Dendritic cell treated with granulocyte-macrophage colony-stimulating factor and Interleukin-4, amounts not matched to agents 40 ng/mL and 50 ng/mL, for 4 days (primary cell): ENCODE data around the gene LEFTY1.
"Not testable (repeated sequence)": the region's sequence is repeated elsewhere in the genome, so short reads cannot be mapped to it uniquely, and the experiment has no call there.

Experiments
- H3K27ac Mint-ChIP-seq: one replicate; pipeline ENCODE4 v1.8.0; 2022; ENCODE audit warnings: mild to moderate bottlenecking, mixed read lengths
- H3K27me3 Mint-ChIP-seq: one replicate; pipeline ENCODE4 v1.8.0; 2022; ENCODE audit warnings: mild to moderate bottlenecking, mixed read lengths
- H3K36me3 Mint-ChIP-seq: one replicate; pipeline ENCODE4 v1.8.0; 2022; ENCODE audit warnings: low read depth, mixed read lengths
- H3K4me1 Mint-ChIP-seq: one replicate; pipeline ENCODE4 v1.8.0; 2022; ENCODE audit warnings: low read depth, mixed read lengths
- H3K4me3 Mint-ChIP-seq: one replicate; pipeline ENCODE4 v1.8.0; 2022; ENCODE audit warnings: mild to moderate bottlenecking, moderate library complexity, mixed read lengths
- H3K9me3 Mint-ChIP-seq: one replicate; pipeline ENCODE4 v1.8.0; 2022; ENCODE audit warnings: mixed read lengths
- intact Hi-C: fragments of 100-400 bp; cut with micrococcal nuclease; formaldehyde crosslinking; loops from one replicate; pipeline ENCODE4 v1.15.0; 2022

Gene LEFTY1

DNA sequence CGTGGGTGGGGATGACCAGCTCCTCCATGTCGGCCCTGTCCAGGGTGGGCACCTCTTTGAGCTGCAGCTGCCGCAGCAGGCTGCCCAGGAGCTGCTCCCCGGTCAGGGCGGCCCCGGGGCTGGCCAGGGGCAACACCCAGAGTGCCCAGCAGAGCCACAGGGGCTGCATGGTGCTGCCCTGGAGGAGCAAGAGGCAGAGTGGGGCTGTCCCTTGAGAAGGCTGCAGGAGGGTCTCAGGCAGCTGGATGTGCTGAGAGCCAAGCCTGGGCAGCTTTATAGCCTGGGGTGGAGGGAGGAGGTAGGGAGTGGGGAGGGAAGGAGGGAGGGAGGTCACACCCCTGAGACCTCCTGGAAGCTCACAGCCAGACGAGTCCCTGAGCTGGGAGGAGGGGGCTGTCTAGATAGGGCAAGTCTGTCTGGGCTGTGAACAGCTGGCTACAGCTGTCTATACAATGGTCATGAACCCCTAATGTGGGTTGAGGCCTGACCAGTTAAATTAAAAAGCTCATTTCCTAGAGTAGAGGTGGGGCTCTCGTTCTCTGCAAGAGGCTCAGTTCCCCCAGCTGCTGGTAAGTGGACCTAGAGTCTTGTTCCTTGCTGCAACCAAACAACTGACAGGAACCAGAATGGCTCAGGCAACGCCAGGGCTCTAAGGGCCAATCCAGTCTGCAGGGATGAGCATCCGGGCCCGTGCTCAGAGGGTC is at the start of gene LEFTY1:
LEFTY1 (minus strand) TSS at position 249 of the 704 bp plus-strand sequence; CDS start at position 169, 80 bp downstream.
- no peak within 1 kb of the TSS for H3K4me3 Mint-ChIP-seq
- no peaks in the 10 kb centered on the region for H3K9me3 Mint-ChIP-seq
- no peaks in the 10 kb centered on the region for H3K4me1 Mint-ChIP-seq
- peaks cover 12% of the 10 kb centered on the region for H3K27me3 Mint-ChIP-seq
- H3K36me3 Mint-ChIP-seq, result no peaks in the 10 kb centered on the region
- intact Hi-C loops, result loop anchor here (10.0 kb wide), 1 partner anchor 114 kb away; the partner anchor contains the start of gene SRP9
- no peak within 1 kb of the TSS for H3K27ac Mint-ChIP-seq

DNA sequence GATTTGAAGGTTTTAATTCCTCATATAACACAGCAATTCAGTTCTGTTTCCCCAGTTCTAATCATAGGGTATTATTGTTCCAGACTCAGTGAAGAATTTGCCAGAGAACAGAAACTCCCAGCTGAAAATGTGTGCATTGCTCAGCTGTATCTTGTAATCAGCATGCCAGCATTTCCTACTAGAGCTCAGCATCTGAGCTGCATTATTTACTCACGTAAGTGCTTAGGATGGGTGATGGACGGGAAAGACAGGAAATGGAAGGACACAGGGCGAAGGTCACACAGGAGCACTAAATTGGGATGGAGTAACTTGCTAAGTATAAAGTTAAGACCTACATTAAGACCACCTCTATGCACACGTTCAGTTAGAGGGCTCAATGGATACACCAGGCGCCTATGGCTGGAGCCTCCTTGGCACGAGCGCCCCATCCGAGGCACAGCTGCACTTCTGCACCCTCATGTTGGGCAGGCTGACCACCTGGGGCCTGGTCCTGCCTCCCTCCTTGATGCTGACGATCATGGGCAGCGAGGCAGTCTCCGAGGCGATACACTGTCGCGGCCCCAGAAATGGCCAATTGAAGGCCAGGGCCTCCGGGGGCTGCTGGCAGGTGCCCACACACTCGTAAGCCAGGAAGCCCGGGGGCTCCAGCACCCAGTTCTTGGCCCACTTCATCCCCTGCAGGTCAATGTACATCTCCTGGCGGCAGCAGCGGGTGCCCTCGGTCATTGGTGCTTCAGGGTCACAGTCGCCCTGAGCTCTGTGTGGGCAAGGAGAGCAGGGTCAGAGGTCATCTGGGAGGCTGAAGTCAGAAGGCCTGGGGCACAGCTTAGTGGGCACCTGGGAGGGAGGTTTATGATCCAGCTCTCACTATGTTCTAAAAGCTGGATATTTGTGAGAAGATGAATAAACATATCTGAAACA is 48.4 kb upstream of the LEFTY1 start:
- intact Hi-C loops, result no loop called here
- Mint-ChIP-seq H3K27ac (no peak overlapping the region), H3K4me1 (no peaks in the 10 kb centered on the region), H3K9me3 (no peaks in the 10 kb centered on the region), H3K27me3 (peaks cover 8% of the 10 kb centered on the region), H3K4me3 (no peak overlapping the region), H3K36me3 (no peaks in the 10 kb centered on the region)

- H3K4me3 Mint-ChIP-seq, result no peak overlapping the region
- H3K9me3 Mint-ChIP-seq, result no peaks in the 10 kb centered on the region
- H3K4me1 Mint-ChIP-seq, result no peaks in the 10 kb centered on the region
- H3K27me3 Mint-ChIP-seq, result peaks cover 8% of the 10 kb centered on the region
- intact Hi-C loops, result no loop called here
- no peak overlapping the region for H3K27ac Mint-ChIP-seq
- H3K36me3 Mint-ChIP-seq, result no peaks in the 10 kb centered on the region
Observed at GRCh38 chr1:225936523-225936922, 47.6 kb upstream of the LEFTY1 start.

DNA sequence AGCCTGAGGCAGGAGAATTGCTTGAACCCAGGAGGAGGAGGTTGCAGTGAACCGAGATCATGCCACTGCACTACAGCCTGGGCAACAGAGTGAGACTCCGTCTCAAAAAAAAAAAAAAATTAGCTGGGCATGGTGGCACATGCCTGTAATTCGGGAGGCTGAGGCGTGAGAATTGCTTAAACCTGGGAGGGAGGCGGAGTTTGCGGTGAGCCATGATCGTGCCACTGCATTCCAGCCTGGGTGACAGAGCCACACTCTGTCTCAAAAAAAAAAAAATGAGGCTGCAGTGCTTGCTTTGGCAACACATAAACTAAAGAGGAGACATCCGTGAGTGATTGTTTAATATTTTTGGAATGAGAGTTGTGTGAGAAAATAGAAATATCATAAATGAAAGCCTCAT is 47.1 kb upstream of the LEFTY1 start:
- H3K9me3 Mint-ChIP-seq, H3K27ac Mint-ChIP-seq, H3K4me1 Mint-ChIP-seq, H3K4me3 Mint-ChIP-seq, intact Hi-C loops, H3K27me3 Mint-ChIP-seq, H3K36me3 Mint-ChIP-seq: not testable (repeated sequence)

DNA sequence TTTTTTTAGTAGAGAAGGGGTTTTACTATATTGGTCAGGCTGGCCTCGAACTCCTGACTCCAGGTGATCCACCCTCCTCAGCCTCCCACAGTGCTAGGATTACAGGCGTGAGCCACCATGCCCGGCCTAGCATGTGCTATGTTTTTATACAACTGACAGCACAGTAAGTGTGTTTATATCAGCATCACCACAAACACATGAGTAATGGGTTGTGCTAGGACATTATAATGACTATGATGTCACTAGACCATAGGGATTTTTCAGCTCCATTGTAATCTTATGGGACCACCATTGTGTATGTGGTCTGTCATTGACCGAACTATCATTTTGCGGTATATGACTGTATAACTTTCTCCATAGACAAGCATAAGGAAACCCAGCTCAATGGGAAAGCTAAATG is 45.8 kb upstream of the LEFTY1 start:
- Mint-ChIP-seq H3K36me3 (no peaks in the 10 kb centered on the region), H3K4me1 (no peaks in the 10 kb centered on the region), H3K27me3 (peaks cover 5% of the 10 kb centered on the region), H3K9me3 (no peaks in the 10 kb centered on the region), H3K4me3 (no peak overlapping the region), H3K27ac (no peak overlapping the region)
- intact Hi-C loops, result no loop called here

DNA sequence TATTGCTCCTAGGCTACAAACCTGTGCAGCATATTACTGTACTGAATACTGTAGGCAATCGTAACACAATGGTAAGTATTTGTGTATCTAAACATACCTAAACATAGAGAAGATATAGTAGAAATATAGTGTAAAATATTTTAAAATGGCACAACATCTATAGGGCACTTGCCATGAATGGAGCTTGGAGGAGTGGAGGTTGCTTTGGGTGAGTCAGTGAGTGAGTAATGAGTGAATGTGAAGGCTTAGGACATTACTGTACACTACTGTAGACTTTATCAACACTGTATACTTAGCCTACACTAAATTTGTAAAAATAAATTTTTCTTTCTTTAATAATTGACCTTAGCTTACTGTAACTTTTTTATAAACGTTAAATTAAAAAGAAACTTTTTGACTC is 44.1 kb upstream of the LEFTY1 start:
- intact Hi-C loops, result no loop called here
- H3K27me3 Mint-ChIP-seq, result no peaks in the 10 kb centered on the region
- no peaks in the 10 kb centered on the region for H3K4me1 Mint-ChIP-seq
- no peaks in the 10 kb centered on the region for H3K9me3 Mint-ChIP-seq
- H3K36me3 Mint-ChIP-seq, result no peaks in the 10 kb centered on the region
- H3K27ac Mint-ChIP-seq, result no peak overlapping the region
- H3K4me3 Mint-ChIP-seq, result no peak overlapping the region

DNA sequence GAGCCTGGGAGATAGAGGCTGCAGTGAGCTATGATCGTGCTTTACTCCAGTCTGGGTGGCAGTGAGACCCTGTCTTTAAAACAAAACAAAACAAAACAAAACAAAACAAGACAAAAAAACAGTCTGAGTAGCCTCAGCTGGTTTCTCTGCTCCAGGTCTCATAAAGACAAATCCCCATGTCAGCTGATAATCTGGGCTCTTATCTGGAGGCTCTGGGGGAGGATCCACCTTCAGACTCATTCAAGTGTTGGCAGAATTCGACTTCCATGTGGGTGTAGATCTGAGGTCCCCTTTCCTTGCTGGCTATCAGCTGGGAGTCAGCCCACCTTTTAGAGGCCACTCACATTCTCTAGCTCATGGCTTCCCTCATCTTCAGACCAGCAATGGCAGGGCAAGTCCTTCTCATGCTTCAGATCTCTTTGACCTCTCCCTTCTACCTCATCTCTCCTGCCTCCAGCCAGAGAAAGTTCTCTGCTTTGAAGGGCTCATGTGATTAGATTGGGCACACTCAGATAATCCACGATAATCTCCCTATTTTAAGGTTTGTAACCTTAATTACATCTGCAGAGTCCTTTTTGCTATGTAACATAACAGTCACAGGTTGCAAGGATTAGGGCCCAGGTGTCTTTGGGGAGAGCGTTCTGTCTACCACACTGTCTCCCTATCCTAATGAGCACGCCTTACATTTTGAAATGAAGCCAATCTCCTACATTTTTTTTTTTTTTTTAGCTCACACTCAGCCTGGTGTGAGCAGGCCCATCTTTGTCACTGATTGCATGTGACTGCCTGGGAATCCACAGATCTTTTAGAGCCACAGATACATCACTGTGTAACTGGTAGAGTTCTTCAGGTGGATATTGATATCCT is 42.6 kb upstream of the LEFTY1 start:
- H3K9me3 Mint-ChIP-seq, result no peaks in the 10 kb centered on the region
- H3K4me1 Mint-ChIP-seq, result peaks cover 5% of the 10 kb centered on the region
- H3K4me3 Mint-ChIP-seq, result no peak overlapping the region
- H3K27me3 Mint-ChIP-seq, result no peaks in the 10 kb centered on the region
- intact Hi-C loops, result no loop called here
- H3K36me3 Mint-ChIP-seq, result no peaks in the 10 kb centered on the region
- H3K27ac Mint-ChIP-seq, result no peak overlapping the region

DNA sequence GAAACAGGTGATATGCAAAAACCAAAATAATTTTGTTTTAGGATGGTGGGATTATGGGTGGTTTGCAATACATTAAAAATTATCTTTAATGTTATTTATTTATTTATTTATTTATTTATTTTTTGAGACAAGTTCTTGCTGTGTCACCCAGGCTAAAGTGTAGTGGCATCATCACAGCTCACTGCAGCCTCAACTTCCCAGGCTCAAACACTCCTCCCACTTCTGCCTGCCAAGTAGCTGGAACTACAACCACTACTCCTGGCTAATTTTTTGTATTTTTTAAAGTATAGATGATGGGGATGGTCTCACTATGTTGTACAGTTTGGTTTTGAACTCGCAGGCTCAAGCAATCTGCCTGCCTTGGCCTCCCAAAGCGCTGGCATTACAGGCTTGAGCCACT is 41.6 kb upstream of the LEFTY1 start:
- Mint-ChIP-seq H3K4me1 (peaks cover 6% of the 10 kb centered on the region), H3K27ac (no peak overlapping the region)
- intact Hi-C loops, result no loop called here

GRCh38 chr1:225929462-225929861 is 40.5 kb upstream of the LEFTY1 start:
- H3K4me1 Mint-ChIP-seq, H3K36me3 Mint-ChIP-seq, H3K27me3 Mint-ChIP-seq, intact Hi-C loops, H3K4me3 Mint-ChIP-seq, H3K27ac Mint-ChIP-seq, H3K9me3 Mint-ChIP-seq: not testable (repeated sequence)

More for the DNA sequence above, 41.6 kb upstream of the LEFTY1 start:
- H3K4me3 Mint-ChIP-seq, result no peak overlapping the region
- H3K36me3 Mint-ChIP-seq, result no peaks in the 10 kb centered on the region
- H3K9me3 Mint-ChIP-seq, result no peaks in the 10 kb centered on the region
- no peaks in the 10 kb centered on the region for H3K27me3 Mint-ChIP-seq

DNA sequence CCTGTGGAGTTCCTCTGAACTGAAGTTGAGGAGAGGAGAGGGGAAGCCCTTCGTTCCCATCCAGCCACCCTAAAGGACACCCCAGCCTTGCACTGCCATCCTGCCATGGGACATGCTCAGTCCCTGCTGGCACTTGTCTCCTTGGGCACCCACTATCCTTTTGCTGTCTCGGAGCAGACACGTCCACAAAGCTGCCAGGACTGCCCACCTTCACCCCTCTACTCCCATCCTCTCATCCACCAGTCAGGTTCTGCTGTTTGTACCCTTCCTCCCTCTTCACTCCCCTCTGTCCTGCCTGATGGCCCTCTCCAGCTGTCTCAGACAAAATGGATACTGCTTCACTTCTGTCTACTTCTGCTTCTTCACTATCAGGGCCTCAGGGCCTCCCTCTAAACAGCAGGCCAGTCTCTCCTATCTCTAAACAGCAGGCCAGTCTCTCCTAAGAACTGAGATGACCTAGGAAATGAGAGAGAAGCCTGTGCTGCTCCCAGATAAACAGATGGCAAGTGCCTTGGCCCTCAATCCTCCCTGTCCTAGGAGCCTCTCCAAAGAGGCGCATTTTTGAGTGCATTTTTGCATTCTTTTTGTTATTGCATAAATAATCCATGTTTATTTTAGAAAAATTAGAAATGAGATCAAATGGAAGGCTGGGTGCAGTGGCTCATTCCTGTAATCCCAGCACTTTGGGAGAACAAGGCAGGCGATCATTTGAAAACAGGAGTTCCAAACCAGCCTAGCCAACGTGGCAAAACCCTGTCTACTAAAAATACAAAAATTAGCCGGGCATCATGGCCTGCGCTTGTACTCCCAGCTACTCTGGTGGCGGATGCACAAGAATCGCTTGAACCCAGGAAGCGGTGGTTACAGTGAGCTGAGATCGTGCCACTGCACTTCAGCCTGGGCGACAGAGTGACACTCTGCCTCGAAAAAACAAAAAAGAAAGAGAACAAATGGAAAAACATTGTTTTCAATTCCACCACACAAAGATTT is 39.5 kb upstream of the LEFTY1 start:
- intact Hi-C loops, result no loop called here
- H3K9me3 Mint-ChIP-seq, result no peaks in the 10 kb centered on the region
- peaks cover 8% of the 10 kb centered on the region for H3K36me3 Mint-ChIP-seq
- no peak overlapping the region for H3K27ac Mint-ChIP-seq
- peaks cover 7% of the 10 kb centered on the region for H3K4me1 Mint-ChIP-seq
- H3K4me3 Mint-ChIP-seq, result no peak overlapping the region
- H3K27me3 Mint-ChIP-seq, result no peaks in the 10 kb centered on the region

GRCh38 chr1:225926551-225927113 is 37.7 kb upstream of the LEFTY1 start:
- intact Hi-C loops, result no loop called here
- Mint-ChIP-seq H3K27ac (no peak overlapping the region), H3K4me3 (no peak overlapping the region), H3K4me1 (peaks cover 26% of the 10 kb centered on the region), H3K36me3 (peaks cover 22% of the 10 kb centered on the region), H3K27me3 (no peaks in the 10 kb centered on the region), H3K9me3 (no peaks in the 10 kb centered on the region)

DNA sequence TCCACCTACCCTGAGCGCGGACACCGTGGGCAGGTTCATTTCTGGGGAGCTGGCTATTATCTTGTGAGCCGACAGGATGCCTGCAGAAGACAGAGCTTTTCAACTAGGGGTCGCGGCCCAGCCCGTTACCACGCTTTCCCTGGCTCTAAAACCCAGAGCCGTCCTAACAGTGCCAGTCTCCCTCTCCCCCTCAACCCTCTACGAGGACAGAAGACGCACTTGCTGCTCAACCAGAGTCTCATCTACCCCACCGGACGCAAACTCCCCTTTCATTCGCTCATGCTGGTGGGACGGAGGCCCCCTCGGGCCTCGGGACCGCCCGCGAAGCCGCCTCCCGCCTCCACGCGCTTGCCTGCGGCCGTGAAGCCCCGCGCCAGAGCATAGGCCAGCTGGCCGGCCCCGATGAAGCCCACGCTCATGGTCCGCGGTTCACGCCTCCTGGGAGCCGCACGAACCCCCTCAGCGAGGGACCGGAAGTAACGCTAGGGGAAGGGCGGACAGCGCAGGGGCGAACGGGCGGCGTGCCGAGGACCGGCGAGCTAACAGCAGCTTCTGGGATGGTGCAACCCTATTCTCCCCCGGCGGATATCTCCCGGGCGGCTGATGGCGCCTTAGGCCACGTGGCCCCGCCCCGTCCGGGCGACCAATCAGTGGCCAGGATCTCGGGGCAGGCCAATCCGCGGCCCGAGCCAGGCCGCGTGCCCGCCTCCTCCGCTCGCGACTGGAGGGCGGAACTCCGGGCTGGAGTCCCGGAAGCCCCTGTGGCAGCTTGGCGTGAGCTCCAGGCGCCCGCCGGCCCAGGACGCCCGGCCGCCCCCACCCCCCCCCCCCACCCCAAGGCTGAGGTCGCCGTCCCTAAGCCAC is 35.0 kb upstream of the LEFTY1 start, which contains the start of gene PYCR2:
PYCR2 (minus strand) TSS at position 559 of the 864 bp plus-strand sequence; CDS start at position 419, 140 bp downstream.
- Mint-ChIP-seq H3K27ac (peak within 1 kb of the TSS; percentile 91), H3K4me1 (peaks cover 49% of the 10 kb centered on the region), H3K27me3 (no peaks in the 10 kb centered on the region), H3K4me3 (peak within 1 kb of the TSS; percentile 85), H3K36me3 (peaks cover 49% of the 10 kb centered on the region), H3K9me3 (no peaks in the 10 kb centered on the region)
- intact Hi-C loops, result loop anchor here (2.0 to 5.0 kb wide), 2 partner anchors 43 to 457 kb away; no protein-coding TSS in a partner anchor
